GM21825 (cell line): ENCODE data around the gene KAZALD1.

Experiments
- ATAC-seq: cut with Tn5 transposase; IDR thresholded peaks from one replicate; pipeline ENCODE4 v1.9.1; 2021; ENCODE audit warnings: mild to moderate bottlenecking, moderate library complexity; ENCODE audit not compliant: unreplicated experiment

The KAZALD1 gene

GRCh38 chr10:101061624-101062231, at the start of gene KAZALD1:
KAZALD1 (plus strand) TSS chr10:101061989; CDS start chr10:101062593, 604 bp downstream.
- ATAC-seq, result no peak

GRCh38 chr10:101012525-101013364, 49.0 kb upstream of the KAZALD1 start:
- peak; percentile 79 for ATAC-seq

GRCh38 chr10:101013365-101013825, 48.4 kb upstream of the KAZALD1 start:
- ATAC-seq, result no peak

- no peak for ATAC-seq
These were observed 47.4 kb upstream of the KAZALD1 start for GRCh38 chr10:101014230-101014884.

GRCh38 chr10:101014966-101015581, 46.7 kb upstream of the KAZALD1 start:
- ATAC-seq, result no peak

GRCh38 chr10:101015582-101015973, 46.2 kb upstream of the KAZALD1 start:
- no peak for ATAC-seq

- ATAC-seq, result no peak
These were observed 45.0 kb upstream of the KAZALD1 start for GRCh38 chr10:101016814-101017213.

- ATAC-seq, result no peak
These were observed 43.6 kb upstream of the KAZALD1 start for GRCh38 chr10:101018118-101018599.

GRCh38 chr10:101018600-101019439, 43.0 kb upstream of the KAZALD1 start:
- no peak for ATAC-seq

- no peak for ATAC-seq
These were observed 42.4 kb upstream of the KAZALD1 start for GRCh38 chr10:101019440-101019703.

- ATAC-seq, result no peak
These were observed 41.2 kb upstream of the KAZALD1 start for GRCh38 chr10:101020427-101021075.

GRCh38 chr10:101021239-101021638, 40.5 kb upstream of the KAZALD1 start:
- ATAC-seq, result no peak

GRCh38 chr10:101021692-101022251, 40.0 kb upstream of the KAZALD1 start:
- ATAC-seq, result no peak

GRCh38 chr10:101022967-101023705, 38.7 kb upstream of the KAZALD1 start:
- no peak for ATAC-seq

GRCh38 chr10:101027106-101027720, 34.6 kb upstream of the KAZALD1 start:
- no peak for ATAC-seq

GRCh38 chr10:101028446-101029337, 33.1 kb upstream of the KAZALD1 start:
- no peak for ATAC-seq

GRCh38 chr10:101029520-101030295, 32.1 kb upstream of the KAZALD1 start:
- ATAC-seq, result no peak
